ENCODE results near the gene ANKRD13A.

DNA sequence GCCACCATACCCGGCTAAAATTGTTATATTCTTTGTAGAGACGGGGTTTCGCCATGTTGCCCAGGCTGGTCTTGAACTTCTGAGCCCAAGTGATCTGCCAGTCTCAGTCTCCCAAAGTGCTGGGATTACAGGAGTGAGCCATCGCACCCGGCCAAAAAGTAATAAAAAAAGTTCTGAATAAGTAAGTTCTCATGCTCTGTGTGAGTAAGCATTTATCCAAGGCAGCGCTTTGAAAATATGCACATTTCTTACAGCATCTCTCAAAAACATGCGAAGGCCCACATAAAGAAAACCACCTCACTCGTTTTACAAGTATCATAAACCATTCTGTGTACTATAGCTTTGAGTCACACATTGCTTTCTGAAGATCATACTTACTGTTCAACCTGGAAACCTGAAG lies 11.6 kb upstream of the ANKRD13A start:
- TF ChIP-seq CTCF (IDR thresholded peaks at IDR 0.05) = no peak
- TF ChIP-seq POLR2AphosphoS5 (IDR thresholded peaks at IDR 0.05; ENCODE audit: insufficient read depth in 1 of 2, low read depth in 1 of 2) = no peak
- TF ChIP-seq POLR2A (IDR thresholded peaks at IDR 0.05) = no peak

Data from vagina (tissue), 2 donors.